Osteocyte (in vitro differentiated cells): ENCODE measurements around the gene THRAP3. TPM values are rescaled to one million over a fixed set of nuclear protein-coding genes. Genes with fewer than 3 reads are reported as not detected.

Source experiments
- DNase-seq: peaks from one replicate; pipeline ENCODE4 v3.0.0; 2021; ENCODE audit warnings: mixed read lengths; ENCODE audit not compliant: unreplicated experiment; ENCODE audit errors: extremely low spot score
- H3K27ac Mint-ChIP-seq: one replicate; pipeline ENCODE4 v1.8.0; 2021; ENCODE audit warnings: mild to moderate bottlenecking, mixed read lengths; ENCODE audit not compliant: unreplicated experiment
- H3K27me3 Mint-ChIP-seq: one replicate; pipeline ENCODE4 v1.8.0; 2021; ENCODE audit warnings: mixed read lengths; ENCODE audit not compliant: unreplicated experiment
- H3K36me3 Mint-ChIP-seq: one replicate; pipeline ENCODE4 v1.8.0; 2021; ENCODE audit warnings: mixed read lengths; ENCODE audit not compliant: unreplicated experiment
- H3K4me1 Mint-ChIP-seq: one replicate; pipeline ENCODE4 v1.8.0; 2021; ENCODE audit warnings: mixed read lengths; ENCODE audit not compliant: unreplicated experiment
- H3K4me3 Mint-ChIP-seq: one replicate; pipeline ENCODE4 v1.8.0; 2021; ENCODE audit warnings: mild to moderate bottlenecking, moderate library complexity, mixed read lengths; ENCODE audit not compliant: unreplicated experiment
- H3K9me3 Mint-ChIP-seq: one replicate; pipeline ENCODE4 v1.8.0; 2021; ENCODE audit warnings: mixed read lengths; ENCODE audit not compliant: unreplicated experiment
- total RNA-seq: library from RNA; stranded (reverse); gene quantifications from 2 replicates; pipeline ENCODE4 v1.2.1, GENCODE V29; 2021
- TF ChIP-seq, protein P1 (sequence below): fragments of 200-600 bp; sonication (generic); IDR thresholded peaks from 2 replicates; pipeline ENCODE4 v1.5.0; 2021; ENCODE audit warnings: antibody characterized with exemption, mild to moderate bottlenecking, moderate library complexity

Gene THRAP3
- total RNA-seq, 1 donor from 2014 or later = 117 TPM

DNA sequence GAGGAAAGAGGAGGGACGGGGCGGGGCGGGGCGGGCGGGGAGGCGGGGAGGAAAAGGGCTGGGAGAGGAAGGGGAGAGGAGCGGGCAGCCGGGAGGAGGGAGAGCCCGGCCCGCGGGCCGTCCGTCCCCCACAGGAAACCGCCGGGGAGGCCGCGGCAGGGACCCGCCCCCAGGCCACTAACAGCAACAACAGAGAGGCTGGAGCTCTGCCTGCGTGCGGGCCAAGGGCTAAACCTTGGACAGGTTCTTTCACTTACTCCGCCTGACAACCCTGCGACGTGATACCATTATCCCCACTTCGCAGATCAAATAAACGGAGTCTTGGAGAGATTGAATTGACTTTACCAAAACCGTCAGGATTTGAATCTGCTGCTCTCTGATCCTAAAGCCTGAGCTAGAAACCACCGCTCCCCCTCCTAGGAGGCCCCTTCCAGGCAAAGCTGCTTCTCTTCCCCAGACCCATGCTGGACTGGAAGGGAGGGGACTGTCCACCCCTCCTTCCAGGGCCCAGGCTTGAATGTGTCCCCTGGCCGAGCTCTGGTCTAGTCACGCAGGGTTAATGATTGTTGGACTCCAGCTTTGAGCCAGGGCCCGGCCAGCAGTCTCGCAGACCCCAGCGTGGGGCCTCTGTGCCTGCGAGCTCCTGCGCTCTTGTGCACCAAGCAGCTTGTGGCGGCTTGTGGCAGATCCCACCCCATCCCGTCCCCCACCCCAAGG is 99.6 kb downstream of the THRAP3 start, which contains the start of gene EVA1B:
TSS of gene EVA1B (minus strand) at position 10 of the 717 bp plus-strand sequence. CDS start 608 bp downstream, outside the sequence.
- Mint-ChIP-seq H3K36me3 (no peaks in the 10 kb centered on the region), H3K27ac (peak within 1 kb of the TSS; percentile 94), H3K27me3 (no peaks in the 10 kb centered on the region), H3K4me1 (peaks cover 56% of the 10 kb centered on the region), H3K9me3 (no peaks in the 10 kb centered on the region), H3K4me3 (peak within 1 kb of the TSS; percentile 81)
- peak; percentile 92 for DNase-seq
- TF ChIP-seq, protein P1, sequence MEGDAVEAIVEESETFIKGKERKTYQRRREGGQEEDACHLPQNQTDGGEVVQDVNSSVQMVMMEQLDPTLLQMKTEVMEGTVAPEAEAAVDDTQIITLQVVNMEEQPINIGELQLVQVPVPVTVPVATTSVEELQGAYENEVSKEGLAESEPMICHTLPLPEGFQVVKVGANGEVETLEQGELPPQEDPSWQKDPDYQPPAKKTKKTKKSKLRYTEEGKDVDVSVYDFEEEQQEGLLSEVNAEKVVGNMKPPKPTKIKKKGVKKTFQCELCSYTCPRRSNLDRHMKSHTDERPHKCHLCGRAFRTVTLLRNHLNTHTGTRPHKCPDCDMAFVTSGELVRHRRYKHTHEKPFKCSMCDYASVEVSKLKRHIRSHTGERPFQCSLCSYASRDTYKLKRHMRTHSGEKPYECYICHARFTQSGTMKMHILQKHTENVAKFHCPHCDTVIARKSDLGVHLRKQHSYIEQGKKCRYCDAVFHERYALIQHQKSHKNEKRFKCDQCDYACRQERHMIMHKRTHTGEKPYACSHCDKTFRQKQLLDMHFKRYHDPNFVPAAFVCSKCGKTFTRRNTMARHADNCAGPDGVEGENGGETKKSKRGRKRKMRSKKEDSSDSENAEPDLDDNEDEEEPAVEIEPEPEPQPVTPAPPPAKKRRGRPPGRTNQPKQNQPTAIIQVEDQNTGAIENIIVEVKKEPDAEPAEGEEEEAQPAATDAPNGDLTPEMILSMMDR = no peak

DNA sequence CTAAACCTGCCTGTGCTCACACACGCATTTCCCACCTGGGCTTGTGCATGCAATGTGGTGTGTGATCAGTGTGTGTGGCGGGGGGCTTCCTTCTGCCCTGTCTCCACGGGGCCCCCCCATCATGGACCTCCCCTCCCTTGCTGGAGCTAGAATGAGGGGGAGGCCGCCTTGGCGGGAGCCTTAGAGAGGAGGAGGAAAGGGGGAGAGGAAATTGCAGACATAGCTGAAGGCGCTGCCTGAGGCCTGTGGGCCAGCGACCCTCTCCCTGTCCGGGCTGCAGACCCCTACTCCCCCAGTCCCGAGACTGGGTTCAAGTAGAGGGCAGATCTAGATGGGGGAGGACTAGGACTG is 100.1 kb downstream of the THRAP3 start:
- Mint-ChIP-seq H3K4me3 (peak overlapping the region; percentile 76), H3K9me3 (no peaks in the 10 kb centered on the region), H3K27ac (peak overlapping the region; percentile 94), H3K27me3 (no peaks in the 10 kb centered on the region), H3K4me1 (peaks cover 61% of the 10 kb centered on the region), H3K36me3 (no peaks in the 10 kb centered on the region)
- TF ChIP-seq, protein P1 = no peak
- DNase-seq = no peak

DNA sequence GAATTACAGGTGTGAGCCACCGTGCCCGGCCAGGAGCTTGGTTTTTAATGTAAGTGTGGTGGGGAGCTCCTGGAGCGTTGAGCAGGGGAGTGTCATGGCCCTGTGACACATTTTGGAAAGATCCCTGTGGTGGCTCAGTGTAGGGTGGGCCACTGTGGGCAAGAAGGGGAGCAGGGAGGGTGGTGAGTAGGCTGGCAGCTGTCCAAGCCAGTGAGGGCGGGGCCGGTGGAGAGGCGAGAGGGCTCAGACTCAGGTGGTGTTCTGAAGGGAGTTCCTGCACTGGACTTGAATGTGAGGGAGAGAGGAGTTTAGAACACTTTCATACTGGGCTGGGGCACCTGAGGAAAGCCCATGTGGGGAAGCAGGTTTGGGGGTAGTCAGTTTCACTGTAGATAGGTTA is 102.3 kb downstream of the THRAP3 start:
- H3K9me3 Mint-ChIP-seq = no peaks in the 10 kb centered on the region
- no peak overlapping the region for H3K27ac Mint-ChIP-seq
- H3K4me3 Mint-ChIP-seq = no peak overlapping the region
- H3K27me3 Mint-ChIP-seq = no peaks in the 10 kb centered on the region
- TF ChIP-seq, protein P1 = no peak
- H3K36me3 Mint-ChIP-seq = no peaks in the 10 kb centered on the region
- no peak for DNase-seq
- peaks cover 53% of the 10 kb centered on the region for H3K4me1 Mint-ChIP-seq

- Mint-ChIP-seq H3K36me3 (no peaks in the 10 kb centered on the region), H3K27me3 (no peaks in the 10 kb centered on the region), H3K27ac (peak overlapping the region; percentile 64), H3K4me1 (peaks cover 49% of the 10 kb centered on the region), H3K9me3 (no peaks in the 10 kb centered on the region), H3K4me3 (no peak overlapping the region)
- TF ChIP-seq, protein P1 = no peak
- no peak for DNase-seq
Observed at GRCh38 chr1:36327421-36328087, 103.3 kb downstream of the THRAP3 start.

- Mint-ChIP-seq H3K27ac (peak overlapping the region; percentile 64), H3K9me3 (no peaks in the 10 kb centered on the region), H3K36me3 (no peaks in the 10 kb centered on the region), H3K27me3 (no peaks in the 10 kb centered on the region), H3K4me3 (no peak overlapping the region), H3K4me1 (peaks cover 47% of the 10 kb centered on the region)
- no peak for DNase-seq
- TF ChIP-seq, protein P1 = no peak
Observed at GRCh38 chr1:36328088-36328480, 103.8 kb downstream of the THRAP3 start.
